ENCODE results near the gene EVI5. TPM values are rescaled to one million over a fixed set of nuclear protein-coding genes. Genes with fewer than 3 reads are reported as not detected.

The EVI5 gene
- total RNA-seq, 2 donors from 2014 or later: 33.0 to 37.7 TPM

- intact Hi-C loops (cut with DNase I, micrococcal nuclease): no loop called here
- peak; percentile 28 to 40 for DNase-seq
- ATAC-seq: peak; percentile 19
Measured at GRCh38 chr1:92482665-92483609, 302.0 kb downstream of the EVI5 start.

GRCh38 chr1:92481971-92482664, 302.8 kb downstream of the EVI5 start:
- intact Hi-C loops (cut with DNase I, micrococcal nuclease): no loop called here
- no peak for ATAC-seq
- peak; percentile 16 to 25 for DNase-seq

GRCh38 chr1:92481599-92481925, 303.3 kb downstream of the EVI5 start:
- no peak for ATAC-seq
- intact Hi-C loops (cut with DNase I, micrococcal nuclease): no loop called here
- no peak for DNase-seq

- DNase-seq (peak in 1 of 2 donors; percentile 19), ATAC-seq (peak; percentile 4)
- intact Hi-C loops (cut with DNase I, micrococcal nuclease): no loop called here
Measured at GRCh38 chr1:92480813-92481598, 303.9 kb downstream of the EVI5 start.

- intact Hi-C loops (cut with DNase I, micrococcal nuclease): no loop called here
- ATAC-seq: peak; percentile 53
- DNase-seq: peak in 1 of 2 donors; percentile 37
Measured at GRCh38 chr1:92480200-92480812, 304.6 kb downstream of the EVI5 start.

GRCh38 chr1:92479587-92479986, 305.3 kb downstream of the EVI5 start:
- intact Hi-C loops (cut with DNase I, micrococcal nuclease): no loop called here
- no peak for ATAC-seq

GRCh38 chr1:92478393-92478792, 306.5 kb downstream of the EVI5 start:
- intact Hi-C loops (cut with DNase I, micrococcal nuclease): no loop called here
- ATAC-seq: no peak
- DNase-seq: no peak

More at GRCh38 chr1:92479587-92479986, 305.3 kb downstream of the EVI5 start:
- DNase-seq: no peak

GRCh38 chr1:92476071-92476631, 308.8 kb downstream of the EVI5 start:
- intact Hi-C loops (cut with DNase I, micrococcal nuclease): no loop called here
- no peak for ATAC-seq
- DNase-seq: peak; percentile 14 to 24

GRCh38 chr1:92475029-92475428, 309.9 kb downstream of the EVI5 start:
- DNase-seq (no peak), ATAC-seq (no peak)
- intact Hi-C loops (cut with DNase I, micrococcal nuclease): no loop called here

- DNase-seq (no peak), ATAC-seq (no peak)
- intact Hi-C loops (cut with DNase I, micrococcal nuclease): no loop called here
Measured at GRCh38 chr1:92473781-92474495, 311.0 kb downstream of the EVI5 start.

GRCh38 chr1:92470216-92470615, 314.7 kb downstream of the EVI5 start:
- DNase-seq (no peak), ATAC-seq (no peak)
- intact Hi-C loops (cut with DNase I, micrococcal nuclease): no loop called here

- no peak for ATAC-seq
- no peak for DNase-seq
Measured at GRCh38 chr1:92466683-92467352, 318.1 kb downstream of the EVI5 start.

GRCh38 chr1:92465256-92465647, 319.7 kb downstream of the EVI5 start:
- intact Hi-C loops (cut with DNase I, micrococcal nuclease): no loop called here
- ATAC-seq (peak; percentile 28), DNase-seq (no peak)

More at GRCh38 chr1:92466683-92467352, 318.1 kb downstream of the EVI5 start:
- intact Hi-C loops (cut with DNase I, micrococcal nuclease): no loop called here

GRCh38 chr1:92464588-92465255, 320.2 kb downstream of the EVI5 start:
- intact Hi-C loops (cut with DNase I, micrococcal nuclease): no loop called here
- DNase-seq (peak; percentile 16 to 30), ATAC-seq (peak; percentile 98)

- intact Hi-C loops (cut with DNase I, micrococcal nuclease): no loop called here
- DNase-seq (no peak), ATAC-seq (no peak)
Measured at GRCh38 chr1:92461364-92462097, 323.4 kb downstream of the EVI5 start.

GRCh38 chr1:92459871-92460320, 325.0 kb downstream of the EVI5 start:
- intact Hi-C loops (cut with DNase I, micrococcal nuclease): no loop called here
- ATAC-seq: no peak
- DNase-seq: no peak
